C4-2B (cell line): Measurements from ENCODE around the gene ADORA3.

Experiments used
- ZFX ChIP-seq: fragments of 450-650 bp; IDR thresholded peaks from 2 replicates; pipeline ENCODE4 v1.6.1; 2017
- TF ChIP-seq, protein P1 (sequence below): fragments of 450-650 bp; conservative IDR thresholded peaks from 2 replicates; pipeline ENCODE4 v1.5.1; 2017; ENCODE audit warnings: mild to moderate bottlenecking

DNA sequence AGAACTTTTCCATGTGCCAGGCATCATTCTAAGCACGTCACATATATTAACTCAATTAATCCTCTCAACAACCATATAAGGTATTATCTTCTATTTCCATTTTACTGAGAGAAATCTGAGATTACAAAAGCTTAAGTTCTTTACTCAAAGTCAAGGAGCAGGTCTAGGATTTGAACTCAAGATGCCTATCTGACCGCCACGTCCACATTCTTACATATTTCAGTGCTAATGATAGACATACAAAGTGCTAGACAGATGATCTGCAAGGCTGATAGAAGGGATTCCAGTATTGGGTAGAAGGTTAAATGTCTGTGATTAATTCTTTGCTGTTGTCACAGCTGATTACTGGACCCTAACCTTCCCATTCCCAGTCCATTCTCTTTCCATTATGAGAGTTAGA, 49.7 kb downstream of the ADORA3 start:
- TF ChIP-seq, protein P1, sequence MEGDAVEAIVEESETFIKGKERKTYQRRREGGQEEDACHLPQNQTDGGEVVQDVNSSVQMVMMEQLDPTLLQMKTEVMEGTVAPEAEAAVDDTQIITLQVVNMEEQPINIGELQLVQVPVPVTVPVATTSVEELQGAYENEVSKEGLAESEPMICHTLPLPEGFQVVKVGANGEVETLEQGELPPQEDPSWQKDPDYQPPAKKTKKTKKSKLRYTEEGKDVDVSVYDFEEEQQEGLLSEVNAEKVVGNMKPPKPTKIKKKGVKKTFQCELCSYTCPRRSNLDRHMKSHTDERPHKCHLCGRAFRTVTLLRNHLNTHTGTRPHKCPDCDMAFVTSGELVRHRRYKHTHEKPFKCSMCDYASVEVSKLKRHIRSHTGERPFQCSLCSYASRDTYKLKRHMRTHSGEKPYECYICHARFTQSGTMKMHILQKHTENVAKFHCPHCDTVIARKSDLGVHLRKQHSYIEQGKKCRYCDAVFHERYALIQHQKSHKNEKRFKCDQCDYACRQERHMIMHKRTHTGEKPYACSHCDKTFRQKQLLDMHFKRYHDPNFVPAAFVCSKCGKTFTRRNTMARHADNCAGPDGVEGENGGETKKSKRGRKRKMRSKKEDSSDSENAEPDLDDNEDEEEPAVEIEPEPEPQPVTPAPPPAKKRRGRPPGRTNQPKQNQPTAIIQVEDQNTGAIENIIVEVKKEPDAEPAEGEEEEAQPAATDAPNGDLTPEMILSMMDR = no peak
- no peak for TF ChIP-seq ZFX
